Adrenal gland (tissue), 12 donors: ENCODE data around the gene PIK3AP1. TPM values are rescaled to one million over a fixed set of nuclear protein-coding genes. Genes with fewer than 3 reads are reported as not detected.

ENCODE experiments used
- DNase-seq, 7 donors: peaks; one replicate each; pipeline ENCODE4 v3.0.0-alpha.2; 2019 to 2020
- H3K27ac ChIP-seq, 5 donors: fragments of 200-600 bp; sonication (generic) in 4 of 5; 1 replicate in 3 of 5; 2 replicates in 2 of 5; pipeline versions ENCODE4 v1.5.1 to v1.8.0; 2016 to 2020; ENCODE audit warnings: mild to moderate bottlenecking in 1 of 5
- H3K27me3 ChIP-seq: fragments of 200-600 bp; 2 replicates; pipeline ENCODE4 v1.8.0; 2021
- H3K36me3 ChIP-seq, 2 donors: fragments of 200-600 bp; replicated peaks in 1 of 2; 1 replicate in 1 of 2; 2 replicates in 1 of 2; pipeline versions ENCODE4 v1.5.1 to v1.8.0; 2018 to 2022
- H3K4me1 ChIP-seq, 2 donors: fragments of 200-600 bp; replicated peaks in 1 of 2; 1 replicate in 1 of 2; 2 replicates in 1 of 2; pipeline versions ENCODE4 v1.5.1 to v1.8.0; 2018 to 2021
- H3K4me3 ChIP-seq, 4 donors: fragments of 200-600 bp; sonication (generic) in 3 of 4; one replicate each; pipeline ENCODE4 v1.5.1; 2016 to 2018
- H3K9me3 ChIP-seq, 3 donors: fragments of 200-600 bp; sonication (generic) in 1 of 3; replicated peaks in 1 of 3; 1 replicate in 2 of 3; 2 replicates in 1 of 3; pipeline versions ENCODE4 v1.5.1 to v1.8.0; 2016 to 2021
- CTCF ChIP-seq, 6 experiments: fragments of 450-650 bp in 4 of 6; fragments of 200-600 bp in 2 of 6; sonication (generic) in 1 of 6; IDR thresholded peaks; 1 replicate in 5 of 6; 2 replicates in 1 of 6; pipeline versions ENCODE4 v1.5.1 to v1.8.0; 2016 to 2021; ENCODE audit warnings: antibody characterized with exemption in 6 of 6, mild to moderate bottlenecking in 2 of 6, moderate library complexity in 1 of 6
- POLR2A ChIP-seq, 2 donors: fragments of 450-650 bp; IDR thresholded peaks; one replicate each; pipeline ENCODE4 v1.6.1; 2017; ENCODE audit warnings: antibody characterized with exemption in 2 of 2, mild to moderate bottlenecking in 2 of 2, moderate library complexity in 1 of 2
- WGBS, 4 donors: extraction: QIAGEN DNeasy Blood & Tissue Kit in 2 of 4; methylation state at CpG; one replicate each; pipeline versions ENCODE4 v1.1.5 to v1.1.7; 2013 to 2017; 5-methylcytosine and 5-hydroxymethylcytosine counted together
- intact Hi-C, 2 donors: fragments of 100-400 bp; cut with DNase I; formaldehyde crosslinking; loops; one replicate each; pipeline versions ENCODE4 v1.14.1 to v1.15.0; 2022 to 2023
- polyA plus RNA-seq, 3 donors: library from polyadenylated mRNA; stranded (reverse); fragments of 200-250 nt in 2 of 3; fragments of 350-450 nt in 1 of 3; fragmentation: Illumina TruSeq in 1 of 3; extraction: RNeasy Lipid Tissue Mini Kit (QIAGEN cat#74804) in 1 of 3; gene quantifications; one replicate each; pipeline ENCODE4 v1.2.3, GENCODE V29; 2013 to 2014
- total RNA-seq, 9 donors: library from RNA; depleted of rRNA in 4 of 9; stranded (reverse); fragments of >200 nt in 4 of 9; fragments of 120-200 nt in 1 of 9; fragmentation: NEBNext Ultra II Directional in 1 of 9; extraction: Animal tissue kit (Norgen Biotek cat#: 25700) in 1 of 9; gene quantifications; one replicate each; pipeline versions ENCODE4 v1.1.0 to v1.2.4, GENCODE V29; 2013 to 2023
- donor health status: healthy with polysubstance abuse.
- donor health status: Bipolar disorder and iron deficiency.
- donor health status: DM: yes; HTN: yes; CAD: no.
- donor health status: DM: no; HTN: no; CAD: no.
- donor health status: DM: no; HTN: no; CAD: no.
- donor health status: DM: yes; HTN: yes; CAD: no.

PIK3AP1 gene
- total and polyA plus RNA-seq, 12 donors: 2.0 to 38.5 (median 10.4) TPM

DNA sequence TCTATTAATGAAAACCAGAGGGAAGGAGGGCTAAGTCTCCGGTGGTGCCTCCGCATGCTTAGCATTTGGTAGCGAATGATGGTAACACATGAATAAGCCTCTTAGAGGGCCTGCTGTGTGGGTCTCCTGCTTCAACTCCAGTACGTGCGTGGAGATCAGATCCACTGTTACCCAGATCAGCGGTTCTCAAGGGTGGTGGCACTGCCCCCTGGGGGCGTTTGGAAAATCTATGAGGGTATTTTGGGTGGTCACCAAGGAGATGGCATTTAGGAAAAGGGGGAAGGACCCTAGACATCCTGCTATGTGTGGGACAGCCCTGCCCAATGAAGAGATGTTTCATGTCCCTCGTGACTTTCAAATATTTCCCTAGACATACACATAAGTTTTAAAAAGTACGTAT, 76.4 kb downstream of the PIK3AP1 start:
- Histone ChIP-seq H3K27ac (no peak overlapping the region), H3K36me3 (no peaks in the 10 kb centered on the region), H3K4me3 (no peak overlapping the region), H3K27me3 (no peaks in the 10 kb centered on the region), H3K4me1 (no peaks in the 10 kb centered on the region), H3K9me3 (no peaks in the 10 kb centered on the region)
- DNase-seq: no peak
- TF ChIP-seq POLR2A (IDR thresholded peaks at IDR 0.05): no peak
- TF ChIP-seq CTCF (IDR thresholded peaks at IDR 0.05): no peak
- intact Hi-C loops: loop anchor here in 1 of 2 donors (10.0 kb wide), 1 partner anchor 181 kb away; no protein-coding TSS in a partner anchor
- WGBS, 4 donors: 85 to 87% (median 86%) methylated on average over 7 to 9 of the region's 9 CpGs

DNA sequence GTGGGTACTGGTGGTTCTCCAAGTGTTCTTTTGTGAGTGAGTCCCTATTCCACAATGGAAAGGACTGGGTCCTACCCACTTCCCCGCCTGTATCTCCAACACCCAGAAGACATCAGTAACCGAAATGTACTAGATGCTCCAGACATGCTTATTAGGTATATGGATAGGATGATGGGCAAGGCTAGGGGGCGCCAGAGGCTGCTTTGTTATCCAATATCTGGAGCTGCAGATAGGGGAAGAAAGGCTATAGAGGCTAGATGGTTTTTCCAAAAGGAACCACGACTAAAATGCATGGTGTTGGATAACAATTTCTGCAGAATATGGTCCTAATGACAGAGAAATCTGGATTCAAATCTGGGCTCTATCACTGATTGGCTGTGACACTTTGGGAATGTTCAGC, 77.3 kb downstream of the PIK3AP1 start:
- H3K4me1 ChIP-seq: no peaks in the 10 kb centered on the region
- H3K36me3 ChIP-seq: no peaks in the 10 kb centered on the region
- H3K9me3 ChIP-seq: no peaks in the 10 kb centered on the region
- no peaks in the 10 kb centered on the region for H3K27me3 ChIP-seq
- no peak overlapping the region for H3K4me3 ChIP-seq
- peak; percentile 48 to 89 (median 56) for DNase-seq
- intact Hi-C loops: loop anchor here in 1 of 2 donors (10.0 kb wide), 1 partner anchor 182 kb away; no protein-coding TSS in a partner anchor
- H3K27ac ChIP-seq: no peak overlapping the region
- 51 to 60% (median 52%) methylated on average over 4 of the region's 4 CpGs for WGBS, 4 donors
- TF ChIP-seq POLR2A (IDR thresholded peaks at IDR 0.05) (no peak), CTCF (IDR thresholded peaks at IDR 0.05) (peak; percentile 17 to 53 (median 46))

DNA sequence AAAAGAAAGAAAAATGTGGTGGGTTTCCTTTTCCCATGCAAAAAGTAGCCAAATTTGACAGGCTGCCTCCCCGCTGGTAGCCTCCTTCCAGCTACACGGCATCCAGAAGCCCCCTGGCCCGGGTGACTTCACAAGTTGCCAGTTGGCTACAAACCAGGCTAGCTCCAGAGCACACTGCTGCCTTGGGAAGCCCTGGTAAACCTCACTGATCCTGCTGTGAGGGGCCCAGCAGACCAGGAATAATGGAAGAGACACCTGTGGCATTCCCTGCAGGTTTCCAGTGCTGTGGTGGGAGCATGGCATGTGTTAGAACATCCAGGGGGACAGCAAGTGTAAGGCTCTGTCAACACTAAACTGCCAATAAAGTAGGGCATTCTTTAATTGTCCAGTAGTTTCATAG, 77.8 kb downstream of the PIK3AP1 start:
- H3K27me3 ChIP-seq: no peaks in the 10 kb centered on the region
- TF ChIP-seq CTCF (IDR thresholded peaks at IDR 0.05) (no peak), POLR2A (IDR thresholded peaks at IDR 0.05) (no peak)
- no peaks in the 10 kb centered on the region for H3K36me3 ChIP-seq
- H3K27ac ChIP-seq: no peak overlapping the region
- H3K4me1 ChIP-seq: no peaks in the 10 kb centered on the region
- H3K4me3 ChIP-seq: no peak overlapping the region
- no peaks in the 10 kb centered on the region for H3K9me3 ChIP-seq
- 31 to 58% (median 46%) methylated on average over 3 of the region's 3 CpGs for WGBS, 4 donors
- no peak for DNase-seq
- intact Hi-C loops: loop anchor here in 1 of 2 donors (10.0 kb wide), 1 partner anchor 182 kb away; no protein-coding TSS in a partner anchor

DNA sequence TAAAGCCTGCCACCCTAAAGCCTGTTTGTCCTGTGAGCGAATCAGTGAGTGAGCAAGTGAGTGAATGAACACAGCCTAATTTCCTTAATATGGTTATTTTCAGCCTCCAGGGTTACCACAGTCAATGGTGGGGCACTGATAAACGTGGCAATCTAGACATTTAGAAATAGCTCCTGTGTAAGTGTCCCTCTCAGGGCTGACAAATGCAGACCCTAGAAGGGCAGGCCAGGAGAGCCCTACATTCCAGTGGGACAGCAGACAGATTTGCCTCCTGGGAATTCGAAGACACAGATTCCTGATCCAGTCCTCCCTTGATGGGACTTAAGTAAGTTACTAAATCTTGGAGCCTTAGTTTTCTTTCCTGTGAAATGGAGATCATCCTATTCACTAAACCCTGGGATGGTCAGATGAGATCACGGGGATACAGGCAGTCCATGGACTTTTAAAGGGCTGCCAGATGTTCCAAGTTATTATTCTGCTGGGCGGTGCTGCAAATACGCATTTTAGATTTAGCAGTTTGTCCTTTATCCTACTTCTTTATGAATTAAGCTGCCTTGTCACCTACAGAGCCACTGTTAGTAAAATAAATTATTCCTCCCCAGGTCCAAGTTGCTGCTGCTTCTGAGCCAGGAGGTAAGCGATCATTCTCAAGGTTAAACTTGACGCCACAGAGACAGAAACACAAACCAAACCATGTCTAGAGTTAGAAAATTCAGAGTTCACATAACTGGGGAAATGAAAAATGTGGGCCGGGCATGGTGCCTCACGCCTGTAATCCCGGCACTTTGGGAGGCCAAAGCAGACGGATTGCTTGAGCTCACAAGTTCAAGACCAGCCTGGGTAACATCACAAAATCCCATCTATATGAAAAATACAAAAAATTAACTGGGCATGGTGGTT, 78.7 kb downstream of the PIK3AP1 start:
- Histone ChIP-seq H3K4me1 (no peaks in the 10 kb centered on the region), H3K27me3 (no peaks in the 10 kb centered on the region), H3K9me3 (no peaks in the 10 kb centered on the region), H3K4me3 (no peak overlapping the region), H3K36me3 (no peaks in the 10 kb centered on the region), H3K27ac (peak overlapping the region in 4 of 5 donors; percentile 2 to 63 (median 17))
- 40 to 53% (median 47%) methylated on average over 11 to 12 of the region's 12 CpGs for WGBS, 4 donors
- intact Hi-C loops: loop anchor here in 1 of 2 donors (10.0 kb wide), 1 partner anchor 183 kb away; no protein-coding TSS in a partner anchor
- no peak for TF ChIP-seq POLR2A (IDR thresholded peaks at IDR 0.05)
- no peak for TF ChIP-seq CTCF (IDR thresholded peaks at IDR 0.05)
- peak; percentile 44 to 77 (median 59) for DNase-seq
